ENCODE data around the gene SEMA6C.
A peak's percentile ranks its signal among the peaks of the same experiment; 100 is the strongest.

SEMA6C gene

GRCh38 chr1:151159373-151159772, 12.9 kb upstream of the SEMA6C start:
- no peak for DNase-seq (ENCODE audit: low read depth in 2 of 2)

- DNase-seq (ENCODE audit: low read depth in 2 of 2): no peak
These were observed 12.4 kb upstream of the SEMA6C start for GRCh38 chr1:151158751-151159251.

- no peak for DNase-seq (ENCODE audit: low read depth in 2 of 2)
These were observed 11.9 kb upstream of the SEMA6C start for GRCh38 chr1:151158326-151158725.

- DNase-seq (ENCODE audit: low read depth in 2 of 2): peak in 1 of 2 donors; percentile 39
These were observed 10.7 kb upstream of the SEMA6C start for GRCh38 chr1:151157067-151157531.

- DNase-seq (ENCODE audit: low read depth in 2 of 2): peak; percentile 45 to 66
These were observed 10.0 kb upstream of the SEMA6C start, which contains the start of gene TNFAIP8L2 for GRCh38 chr1:151156515-151156819. Gene TNFAIP8L2, plus strand, starts transcription at chr1:151156649. Its CDS starts 2,049 bp downstream, at chr1:151158698.

GRCh38 chr1:151147665-151148064, 1.2 kb upstream of the SEMA6C start:
- DNase-seq (ENCODE audit: low read depth in 2 of 2): no peak

- no peak for DNase-seq (ENCODE audit: low read depth in 2 of 2)
These were observed 687 bp upstream of the SEMA6C start for GRCh38 chr1:151147132-151147503.

- DNase-seq (ENCODE audit: low read depth in 2 of 2): no peak
These were observed 389 bp downstream of the SEMA6C start for GRCh38 chr1:151146072-151146411.

- no peak for DNase-seq (ENCODE audit: low read depth in 2 of 2)
These were observed 943 bp downstream of the SEMA6C start for GRCh38 chr1:151145304-151146071.

GRCh38 chr1:151144474-151145303, 1.7 kb downstream of the SEMA6C start:
- DNase-seq (ENCODE audit: low read depth in 2 of 2): no peak

- no peak for DNase-seq (ENCODE audit: low read depth in 2 of 2)
These were observed 2.4 kb downstream of the SEMA6C start for GRCh38 chr1:151143986-151144385.

GRCh38 chr1:151143057-151143435, 3.4 kb downstream of the SEMA6C start:
- no peak for DNase-seq (ENCODE audit: low read depth in 2 of 2)

- no peak for DNase-seq (ENCODE audit: low read depth in 2 of 2)
These were observed 3.9 kb downstream of the SEMA6C start for GRCh38 chr1:151142411-151143056.

GRCh38 chr1:151137789-151138188, 8.6 kb downstream of the SEMA6C start:
- no peak for DNase-seq (ENCODE audit: low read depth in 2 of 2)

GRCh38 chr1:151135433-151136385, 10.7 kb downstream of the SEMA6C start:
- no peak for DNase-seq (ENCODE audit: low read depth in 2 of 2)

GRCh38 chr1:151134991-151135390, 11.4 kb downstream of the SEMA6C start:
- no peak for DNase-seq (ENCODE audit: low read depth in 2 of 2)

GRCh38 chr1:151134396-151134795, 12.0 kb downstream of the SEMA6C start:
- DNase-seq (ENCODE audit: low read depth in 2 of 2): no peak

- DNase-seq (ENCODE audit: low read depth in 2 of 2): no peak
These were observed 13.2 kb downstream of the SEMA6C start for GRCh38 chr1:151133018-151133806.

GRCh38 chr1:151132335-151133017, 14.0 kb downstream of the SEMA6C start:
- no peak for DNase-seq (ENCODE audit: low read depth in 2 of 2)

Data from stimulated activated CD8-positive, alpha-beta memory T cell treated with anti-CD3 and anti-CD28 coated beads, Interleukin-2, amount 100 ng/mL, for 1 hour (primary cell).